ENCODE data around the gene DSE.

Gene DSE

GRCh38 chr6:116471531-116471930, 100.8 kb downstream of the DSE start:
- DNase-seq (ENCODE audit: low spot score): no peak
- TF ChIP-seq CTCF (IDR thresholded peaks at IDR 0.05; ENCODE audit: extremely low read depth, missing control alignments): no peak

- no peak for DNase-seq (ENCODE audit: low spot score)
- TF ChIP-seq CTCF (IDR thresholded peaks at IDR 0.05; ENCODE audit: extremely low read depth, missing control alignments): no peak
Measured at GRCh38 chr6:116472706-116473105, 102.0 kb downstream of the DSE start.

- no peak for TF ChIP-seq CTCF (IDR thresholded peaks at IDR 0.05; ENCODE audit: extremely low read depth, missing control alignments)
- DNase-seq (ENCODE audit: low spot score): no peak
Measured at GRCh38 chr6:116475141-116475540, 104.4 kb downstream of the DSE start.

GRCh38 chr6:116476002-116476678, 105.4 kb downstream of the DSE start:
- TF ChIP-seq CTCF (IDR thresholded peaks at IDR 0.05; ENCODE audit: extremely low read depth, missing control alignments): no peak
- peak; percentile 66 for DNase-seq (ENCODE audit: low spot score)

- no peak for TF ChIP-seq CTCF (IDR thresholded peaks at IDR 0.05; ENCODE audit: extremely low read depth, missing control alignments)
- DNase-seq (ENCODE audit: low spot score): no peak
Measured at GRCh38 chr6:116482780-116483179, 112.0 kb downstream of the DSE start.

GRCh38 chr6:116483616-116484015, 112.9 kb downstream of the DSE start:
- TF ChIP-seq CTCF (IDR thresholded peaks at IDR 0.05; ENCODE audit: extremely low read depth, missing control alignments): no peak
- DNase-seq (ENCODE audit: low spot score): no peak

- TF ChIP-seq CTCF (IDR thresholded peaks at IDR 0.05; ENCODE audit: extremely low read depth, missing control alignments): no peak
- no peak for DNase-seq (ENCODE audit: low spot score)
Measured at GRCh38 chr6:116485559-116486184, 114.9 kb downstream of the DSE start.
